Transverse colon (tissue), 4 donors: ENCODE data around the gene MOB2.

Experiments
- CTCF ChIP-seq, 5 experiments: fragments of 200-600 bp in 3 of 5; fragments of 450-650 bp in 2 of 5; sonication (generic) in 3 of 5; IDR thresholded peaks; 1 replicate in 2 of 5; 2 replicates in 3 of 5; pipeline ENCODE4 v1.5.1; 2016 to 2017; ENCODE audit warnings: antibody characterized with exemption in 5 of 5, inconsistent platforms in 3 of 5, mild to moderate bottlenecking in 2 of 5, moderate library complexity in 1 of 5
- POLR2A ChIP-seq: fragments of 450-650 bp; IDR thresholded peaks from one replicate; pipeline ENCODE4 v1.6.1; 2016; ENCODE audit warnings: antibody characterized with exemption, mild to moderate bottlenecking, moderate library complexity
- POLR2AphosphoS5 ChIP-seq, 3 donors: sonication (generic); formaldehyde crosslinking; IDR thresholded peaks; one replicate each; pipeline ENCODE4 v1.6.1; 2016; ENCODE audit warnings: antibody characterized with exemption in 3 of 3

- TF ChIP-seq POLR2AphosphoS5 (IDR thresholded peaks at IDR 0.05) (no peak), CTCF (IDR thresholded peaks at IDR 0.05) (no peak), POLR2A (no peak)
Observed at GRCh38 chr11:1493650-1494244, 7.2 kb upstream of the MOB2 start.
